ENCODE data around the gene POMT1.

DNA sequence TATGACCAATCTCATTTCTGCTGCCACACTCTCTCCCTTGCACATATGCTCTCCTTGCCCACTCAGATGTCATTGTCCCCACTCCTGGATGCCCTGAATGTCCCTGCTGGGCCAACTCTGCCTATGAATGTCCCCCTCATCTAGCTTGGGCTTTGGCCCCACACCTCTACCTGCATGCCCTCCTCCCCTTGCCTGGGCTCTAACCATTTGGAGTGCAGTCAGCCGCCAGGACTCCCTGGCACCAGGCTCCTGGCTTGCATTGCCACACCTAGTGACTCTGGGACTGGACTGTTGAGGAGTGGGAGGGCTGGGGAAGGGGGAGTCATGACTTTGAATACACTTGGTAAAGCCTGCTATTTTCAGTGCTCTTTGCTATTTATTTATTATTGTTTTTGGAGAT lies 41.6 kb upstream of the POMT1 start:
- TF ChIP-seq EZH2 (IDR thresholded peaks at IDR 0.05; ENCODE audit: borderline replicate concordance, low read depth, low read length, severe bottlenecking) = no peak
- TF ChIP-seq, protein P1, sequence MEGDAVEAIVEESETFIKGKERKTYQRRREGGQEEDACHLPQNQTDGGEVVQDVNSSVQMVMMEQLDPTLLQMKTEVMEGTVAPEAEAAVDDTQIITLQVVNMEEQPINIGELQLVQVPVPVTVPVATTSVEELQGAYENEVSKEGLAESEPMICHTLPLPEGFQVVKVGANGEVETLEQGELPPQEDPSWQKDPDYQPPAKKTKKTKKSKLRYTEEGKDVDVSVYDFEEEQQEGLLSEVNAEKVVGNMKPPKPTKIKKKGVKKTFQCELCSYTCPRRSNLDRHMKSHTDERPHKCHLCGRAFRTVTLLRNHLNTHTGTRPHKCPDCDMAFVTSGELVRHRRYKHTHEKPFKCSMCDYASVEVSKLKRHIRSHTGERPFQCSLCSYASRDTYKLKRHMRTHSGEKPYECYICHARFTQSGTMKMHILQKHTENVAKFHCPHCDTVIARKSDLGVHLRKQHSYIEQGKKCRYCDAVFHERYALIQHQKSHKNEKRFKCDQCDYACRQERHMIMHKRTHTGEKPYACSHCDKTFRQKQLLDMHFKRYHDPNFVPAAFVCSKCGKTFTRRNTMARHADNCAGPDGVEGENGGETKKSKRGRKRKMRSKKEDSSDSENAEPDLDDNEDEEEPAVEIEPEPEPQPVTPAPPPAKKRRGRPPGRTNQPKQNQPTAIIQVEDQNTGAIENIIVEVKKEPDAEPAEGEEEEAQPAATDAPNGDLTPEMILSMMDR (IDR thresholded peaks at IDR 0.05; ENCODE audit: borderline replicate concordance, extremely low read depth, low read length, poor library complexity, severe bottlenecking) = no peak
